NCI-H446 treated with DMSO at 0.1 percent for 48 hours (cell line): ENCODE results near the gene SYTL3.

Experiments used
- DNase-seq: peaks from one replicate; lab custom pipeline; 2025; lab: John Stamatoyannopoulos, UW

SYTL3 gene

GRCh38 chr6:158793432-158793831 is 143.6 kb downstream of the SYTL3 start:
- no peak for DNase-seq

GRCh38 chr6:158795516-158795915 is 145.7 kb downstream of the SYTL3 start:
- no peak for DNase-seq

GRCh38 chr6:158796353-158796752 is 146.5 kb downstream of the SYTL3 start:
- no peak for DNase-seq

- DNase-seq, result no peak
These were observed 147.8 kb downstream of the SYTL3 start for GRCh38 chr6:158797331-158798310.

- no peak for DNase-seq
These were observed 148.5 kb downstream of the SYTL3 start for GRCh38 chr6:158798311-158798710.

GRCh38 chr6:158799051-158799792 is 149.4 kb downstream of the SYTL3 start:
- peak; percentile 94 for DNase-seq

- DNase-seq, result no peak
These were observed 151.9 kb downstream of the SYTL3 start for GRCh38 chr6:158801655-158802294.

GRCh38 chr6:158803733-158804143 is 153.9 kb downstream of the SYTL3 start:
- no peak for DNase-seq

- no peak for DNase-seq
These were observed 154.4 kb downstream of the SYTL3 start for GRCh38 chr6:158804207-158804606.

GRCh38 chr6:158805698-158806377 is 156.0 kb downstream of the SYTL3 start:
- DNase-seq, result no peak

GRCh38 chr6:158807515-158808441 is 157.9 kb downstream of the SYTL3 start:
- DNase-seq, result no peak

GRCh38 chr6:158808442-158808833 is 158.6 kb downstream of the SYTL3 start:
- no peak for DNase-seq

- DNase-seq, result no peak
These were observed 159.3 kb downstream of the SYTL3 start for GRCh38 chr6:158808941-158809678.

- no peak for DNase-seq
These were observed 160.6 kb downstream of the SYTL3 start for GRCh38 chr6:158810155-158811095.

GRCh38 chr6:158812611-158813010 is 162.8 kb downstream of the SYTL3 start:
- no peak for DNase-seq

- no peak for DNase-seq
These were observed 163.2 kb downstream of the SYTL3 start for GRCh38 chr6:158813032-158813431.
